ENCODE results near the gene PLD6.

PLD6 gene

DNA sequence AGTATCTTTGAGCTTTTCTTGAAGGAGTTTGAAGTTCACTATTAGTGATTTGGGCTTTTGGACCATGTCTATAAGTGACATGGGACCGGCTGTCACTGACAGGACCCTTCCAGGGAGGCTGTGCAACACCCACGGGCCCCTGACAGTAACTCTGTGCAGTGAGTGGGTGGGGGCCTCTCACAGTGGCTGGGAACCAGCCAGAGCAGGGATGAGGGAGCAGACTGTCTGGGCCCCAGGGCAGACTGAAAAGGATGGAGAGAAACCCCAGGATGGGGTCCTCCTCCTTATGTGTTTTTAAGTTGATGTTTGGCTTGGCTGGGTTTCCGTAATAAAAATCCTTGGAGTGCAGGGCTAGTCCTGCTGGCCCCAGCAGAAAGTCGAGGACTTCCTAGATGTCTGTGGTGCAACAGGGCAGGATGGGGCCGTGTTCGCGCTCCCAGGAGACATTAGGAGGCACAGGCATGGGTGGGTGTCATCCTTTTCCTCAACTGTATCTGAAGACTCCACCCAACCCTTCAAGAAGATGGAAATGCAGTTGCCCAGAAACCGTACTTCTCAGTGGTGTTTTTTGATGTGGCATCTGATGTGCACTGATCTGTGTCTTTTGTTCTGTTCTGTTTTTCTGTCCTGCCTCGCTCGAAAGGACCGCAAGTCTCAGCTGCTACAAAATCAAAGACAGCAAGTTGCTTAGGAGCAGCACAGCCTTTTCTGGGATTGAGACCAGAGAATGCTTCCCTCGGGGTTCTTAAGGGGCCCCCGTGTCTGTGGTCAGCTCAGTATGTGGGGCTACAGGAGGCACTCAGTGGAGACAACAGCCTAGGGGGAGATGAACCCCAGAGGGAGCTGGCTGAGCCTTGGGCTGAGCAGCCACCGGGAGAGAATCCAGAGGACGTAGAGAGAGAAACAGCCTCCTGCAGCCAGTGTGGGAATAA lies 24.2 kb downstream of the PLD6 start:
- H3K9me3 Mint-ChIP-seq = no peaks in the 10 kb centered on the region
- H3K4me1 Mint-ChIP-seq (ENCODE audit: low read depth) = peaks cover 91% of the 10 kb centered on the region
- DNase-seq = no peak
- peak overlapping the region; percentile 88 for H3K27ac Mint-ChIP-seq
- no peaks in the 10 kb centered on the region for H3K27me3 Mint-ChIP-seq
- peak overlapping the region; percentile 40 for H3K4me3 Mint-ChIP-seq
- H3K36me3 Mint-ChIP-seq (ENCODE audit: low read depth) = peaks cover 89% of the 10 kb centered on the region

DNA sequence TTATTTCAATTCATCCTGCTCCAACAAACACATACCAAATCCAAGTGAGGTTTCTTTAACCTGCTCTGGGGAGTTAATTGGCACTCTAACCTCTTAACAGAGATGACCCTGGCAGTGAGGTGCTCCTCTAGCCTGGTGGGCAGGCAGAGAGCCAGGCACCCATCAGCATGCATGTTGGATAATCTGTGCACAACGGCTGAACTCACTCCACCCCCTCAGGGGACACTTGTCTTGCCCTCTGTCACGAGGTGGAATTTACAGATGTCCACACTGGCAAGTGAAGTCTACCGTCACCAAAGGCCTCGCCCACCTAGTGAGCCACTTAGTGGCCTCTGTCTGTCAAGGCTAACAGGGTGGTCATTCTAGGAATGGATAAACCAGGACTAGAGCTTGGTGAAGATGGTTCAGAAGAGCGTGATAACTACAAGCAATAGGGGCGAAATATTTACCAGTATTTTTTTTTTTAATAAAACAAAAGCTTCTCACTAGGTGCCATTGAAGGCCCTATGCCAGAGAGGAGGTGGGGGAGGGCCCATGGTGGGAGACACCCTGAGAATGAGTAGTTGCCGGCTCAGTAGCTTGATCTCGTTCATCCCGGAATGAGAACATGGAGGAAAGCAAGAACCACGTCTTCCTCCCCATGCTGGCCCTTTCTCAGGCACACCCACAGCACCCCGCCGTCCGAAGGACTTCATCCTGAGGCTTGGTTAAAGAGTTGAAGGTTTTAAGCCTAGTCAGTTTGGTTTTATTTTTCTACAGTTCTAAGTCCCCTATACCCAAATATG lies 25.2 kb downstream of the PLD6 start:
- Mint-ChIP-seq H3K4me1 (ENCODE audit: low read depth) (peaks cover 91% of the 10 kb centered on the region), H3K27me3 (no peaks in the 10 kb centered on the region), H3K9me3 (no peaks in the 10 kb centered on the region), H3K27ac (peak overlapping the region; percentile 99), H3K4me3 (peak overlapping the region; percentile 66), H3K36me3 (ENCODE audit: low read depth) (peaks cover 91% of the 10 kb centered on the region)
- no peak for DNase-seq

DNA sequence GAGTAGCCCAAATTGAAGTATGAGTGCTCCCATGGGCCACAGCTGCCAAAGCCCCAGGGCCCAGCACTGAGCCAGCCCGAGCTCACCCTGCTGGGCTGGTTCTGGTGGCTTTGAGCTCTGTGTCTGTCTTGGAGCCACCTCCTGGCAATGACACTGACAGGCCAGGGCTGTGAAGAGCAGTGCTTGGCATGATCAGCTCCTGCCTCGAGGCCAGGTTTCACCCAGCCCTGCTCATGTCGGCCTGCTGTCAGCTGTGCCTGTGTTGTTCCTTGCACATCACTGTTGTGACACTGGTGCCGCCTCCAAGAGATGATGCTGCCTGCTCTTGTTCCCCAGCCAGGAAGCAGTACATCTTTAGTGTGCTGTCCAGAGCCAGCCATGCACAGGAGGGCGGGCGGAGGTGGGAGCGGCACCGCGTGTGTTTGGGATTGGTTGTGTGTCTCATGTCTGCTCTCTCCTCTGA lies 26.0 kb downstream of the PLD6 start:
- peak overlapping the region; percentile 99 for H3K27ac Mint-ChIP-seq
- H3K9me3 Mint-ChIP-seq = no peaks in the 10 kb centered on the region
- H3K4me3 Mint-ChIP-seq = peak overlapping the region; percentile 66
- H3K27me3 Mint-ChIP-seq = no peaks in the 10 kb centered on the region
- peaks cover 91% of the 10 kb centered on the region for H3K4me1 Mint-ChIP-seq (ENCODE audit: low read depth)
- H3K36me3 Mint-ChIP-seq (ENCODE audit: low read depth) = peaks cover 91% of the 10 kb centered on the region
- DNase-seq = no peak

DNA sequence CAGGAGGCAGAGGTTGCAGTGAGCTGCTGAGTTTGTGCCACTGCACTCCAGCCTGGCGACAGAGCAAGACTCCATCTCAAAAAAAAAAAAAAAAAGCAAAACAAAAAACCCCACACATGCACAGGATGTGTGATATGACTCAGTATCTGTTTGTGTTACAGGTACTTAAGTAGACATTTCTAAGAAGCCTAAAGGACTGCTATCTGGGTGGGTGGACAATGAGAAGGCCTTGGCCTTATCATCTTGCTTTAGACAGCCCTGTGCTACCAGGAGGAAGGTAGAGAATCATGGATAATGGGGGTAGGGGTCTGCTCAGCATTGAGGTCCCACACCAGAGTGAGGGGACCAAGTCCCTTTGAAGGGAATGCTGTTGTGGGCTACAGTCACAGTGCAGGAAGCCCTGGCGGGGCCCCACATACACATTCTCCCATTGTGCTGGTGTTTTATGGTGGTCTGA lies 26.7 kb downstream of the PLD6 start:
- peaks cover 89% of the 10 kb centered on the region for H3K4me1 Mint-ChIP-seq (ENCODE audit: low read depth)
- peak overlapping the region; percentile 99 for H3K27ac Mint-ChIP-seq
- no peaks in the 10 kb centered on the region for H3K9me3 Mint-ChIP-seq
- H3K4me3 Mint-ChIP-seq = peak overlapping the region; percentile 66
- H3K36me3 Mint-ChIP-seq (ENCODE audit: low read depth) = peaks cover 90% of the 10 kb centered on the region
- DNase-seq = peak; percentile 63
- no peaks in the 10 kb centered on the region for H3K27me3 Mint-ChIP-seq

DNA sequence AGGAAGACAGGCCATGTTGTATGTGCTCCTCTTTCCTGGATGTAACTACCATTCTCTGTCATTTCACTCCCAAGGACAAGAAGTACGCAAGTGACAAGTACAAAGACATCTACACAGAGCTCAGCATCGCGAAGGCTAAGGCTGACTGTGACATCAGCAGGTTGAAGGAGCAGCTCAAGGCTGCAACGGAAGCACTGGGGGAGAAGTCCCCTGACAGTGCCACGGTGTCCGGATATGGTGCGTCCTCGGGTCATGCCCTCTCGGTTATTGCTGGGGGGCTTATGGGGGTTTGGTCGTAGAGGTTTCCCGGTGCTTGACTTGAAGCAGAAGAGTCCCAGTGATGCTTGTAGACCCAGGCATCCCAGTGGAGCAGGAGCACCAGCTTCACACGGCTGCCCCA lies 29.0 kb downstream of the PLD6 start:
- peaks cover 95% of the 10 kb centered on the region for H3K36me3 Mint-ChIP-seq (ENCODE audit: low read depth)
- H3K27ac Mint-ChIP-seq = peak overlapping the region; percentile 99
- peaks cover 82% of the 10 kb centered on the region for H3K4me1 Mint-ChIP-seq (ENCODE audit: low read depth)
- H3K27me3 Mint-ChIP-seq = no peaks in the 10 kb centered on the region
- no peaks in the 10 kb centered on the region for H3K9me3 Mint-ChIP-seq
- no peak for DNase-seq
- peak overlapping the region; percentile 32 for H3K4me3 Mint-ChIP-seq

DNA sequence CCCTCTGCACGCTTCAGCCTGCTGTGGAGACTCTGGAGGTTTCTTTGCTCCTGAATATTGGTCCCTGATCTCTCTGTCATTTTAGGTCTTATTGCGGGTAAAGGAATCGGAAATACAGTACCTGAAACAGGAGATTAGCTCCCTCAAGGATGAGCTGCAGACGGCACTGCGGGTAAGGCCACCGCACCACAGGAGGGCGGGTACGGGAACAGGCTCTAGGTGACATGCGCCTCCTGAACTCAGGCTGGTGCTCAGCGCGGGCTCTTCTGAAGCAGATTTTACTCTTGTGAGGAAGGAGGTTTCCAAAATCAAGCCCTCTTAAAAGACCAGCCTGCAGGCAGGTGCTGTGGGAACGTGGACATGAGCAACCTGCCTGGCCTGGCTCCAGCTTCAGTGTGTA lies 29.8 kb downstream of the PLD6 start:
- H3K9me3 Mint-ChIP-seq = no peaks in the 10 kb centered on the region
- peak overlapping the region; percentile 13 for H3K4me3 Mint-ChIP-seq
- peaks cover 77% of the 10 kb centered on the region for H3K4me1 Mint-ChIP-seq (ENCODE audit: low read depth)
- peak overlapping the region; percentile 80 for H3K27ac Mint-ChIP-seq
- no peaks in the 10 kb centered on the region for H3K27me3 Mint-ChIP-seq
- DNase-seq = no peak
- H3K36me3 Mint-ChIP-seq (ENCODE audit: low read depth) = peaks cover 95% of the 10 kb centered on the region

DNA sequence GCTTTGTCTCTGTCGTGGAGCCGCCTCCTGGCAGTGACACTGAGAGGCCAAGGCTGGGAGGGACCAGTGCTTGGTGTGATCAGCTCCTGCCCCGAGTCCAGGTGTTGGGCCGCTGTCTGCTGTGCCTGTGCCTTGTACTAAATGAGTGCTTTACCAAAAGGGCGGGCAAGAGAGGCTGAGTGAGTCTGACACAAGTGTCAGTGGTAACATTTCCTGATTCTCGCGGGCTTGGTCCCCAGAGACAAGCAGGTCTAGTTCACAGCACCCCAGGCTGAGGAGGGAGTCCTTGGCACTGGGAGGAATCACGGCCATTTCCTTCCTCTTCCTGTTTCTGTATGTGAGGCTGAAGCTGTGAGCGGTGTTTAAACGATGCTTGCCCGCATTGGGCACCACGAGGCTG lies 30.2 kb downstream of the PLD6 start:
- H3K36me3 Mint-ChIP-seq (ENCODE audit: low read depth) = peaks cover 95% of the 10 kb centered on the region
- H3K27ac Mint-ChIP-seq = peak overlapping the region; percentile 80
- no peaks in the 10 kb centered on the region for H3K9me3 Mint-ChIP-seq
- no peak for DNase-seq
- H3K4me3 Mint-ChIP-seq = peak overlapping the region; percentile 13
- peaks cover 78% of the 10 kb centered on the region for H3K4me1 Mint-ChIP-seq (ENCODE audit: low read depth)
- H3K27me3 Mint-ChIP-seq = no peaks in the 10 kb centered on the region

DNA sequence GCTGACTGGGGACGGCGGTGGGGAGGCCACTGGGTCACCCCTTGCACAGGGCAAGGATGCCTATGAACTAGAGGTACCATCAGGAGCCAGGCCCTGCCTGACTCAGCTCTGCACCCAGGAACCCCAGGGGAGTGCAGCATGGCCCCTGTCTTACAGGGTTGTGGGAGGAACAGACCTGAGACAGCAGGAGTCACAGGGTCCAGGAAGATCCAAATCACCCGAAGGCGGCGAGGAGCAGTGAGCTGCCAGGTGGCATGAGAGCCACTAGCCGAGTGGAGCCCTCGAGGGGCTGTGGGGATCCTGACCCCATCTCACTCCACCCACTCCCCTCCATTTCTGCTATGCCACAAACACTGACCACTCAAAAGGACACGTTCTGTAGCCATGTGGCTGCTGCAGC lies 30.8 kb downstream of the PLD6 start:
- H3K4me1 Mint-ChIP-seq (ENCODE audit: low read depth) = peaks cover 78% of the 10 kb centered on the region
- H3K27me3 Mint-ChIP-seq = no peaks in the 10 kb centered on the region
- H3K36me3 Mint-ChIP-seq (ENCODE audit: low read depth) = peaks cover 93% of the 10 kb centered on the region

DNA sequence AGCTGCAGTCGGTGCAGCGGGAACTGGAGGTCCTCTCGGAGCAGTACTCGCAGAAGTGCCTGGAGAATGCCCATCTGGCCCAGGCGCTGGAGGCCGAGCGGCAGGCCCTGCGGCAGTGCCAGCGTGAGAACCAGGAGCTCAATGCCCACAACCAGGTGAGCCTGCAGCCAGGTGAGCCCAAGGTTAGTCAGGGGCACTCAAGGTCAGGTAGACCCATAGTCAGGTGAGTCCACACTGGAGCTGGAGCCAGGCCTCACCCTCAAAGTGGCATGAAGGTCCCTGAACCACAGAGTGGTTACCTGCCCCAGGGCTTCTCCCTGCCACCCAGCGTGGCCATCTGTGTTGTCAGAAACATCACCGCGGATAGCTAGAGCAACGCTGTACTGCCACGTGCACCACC lies 32.2 kb downstream of the PLD6 start:
- DNase-seq = no peak
- H3K4me3 Mint-ChIP-seq = no peak overlapping the region
- no peaks in the 10 kb centered on the region for H3K27me3 Mint-ChIP-seq
- no peaks in the 10 kb centered on the region for H3K9me3 Mint-ChIP-seq
- peaks cover 78% of the 10 kb centered on the region for H3K4me1 Mint-ChIP-seq (ENCODE audit: low read depth)
- peaks cover 89% of the 10 kb centered on the region for H3K36me3 Mint-ChIP-seq (ENCODE audit: low read depth)
- peak overlapping the region; percentile 83 for H3K27ac Mint-ChIP-seq

More for the DNA sequence above, 30.8 kb downstream of the PLD6 start:
- Mint-ChIP-seq H3K27ac (peak overlapping the region; percentile 47), H3K9me3 (no peaks in the 10 kb centered on the region), H3K4me3 (no peak overlapping the region)
- no peak for DNase-seq

DNA sequence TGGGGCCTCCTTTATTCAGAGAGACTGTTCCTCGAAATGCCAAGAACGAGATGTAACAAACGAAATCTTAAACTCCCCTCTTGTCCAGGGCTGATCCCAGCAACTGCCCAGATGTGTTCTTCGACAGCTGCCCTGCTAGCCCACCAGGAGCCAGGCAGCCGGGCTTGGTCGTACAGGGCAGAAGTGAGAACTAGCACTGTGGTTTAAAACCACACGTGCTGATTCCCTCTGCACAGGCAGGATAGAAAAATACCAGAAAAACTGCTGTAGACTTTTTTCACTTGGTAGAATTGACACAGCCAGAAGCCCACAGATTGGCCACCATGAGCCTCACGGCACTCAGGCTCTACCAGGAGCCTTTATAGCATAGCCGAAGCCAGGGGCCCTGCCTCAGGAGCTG lies 33.1 kb downstream of the PLD6 start:
- H3K27ac Mint-ChIP-seq = peak overlapping the region; percentile 83
- H3K9me3 Mint-ChIP-seq = no peaks in the 10 kb centered on the region
- H3K4me3 Mint-ChIP-seq = no peak overlapping the region
- no peak for DNase-seq
- peaks cover 80% of the 10 kb centered on the region for H3K4me1 Mint-ChIP-seq (ENCODE audit: low read depth)
- H3K36me3 Mint-ChIP-seq (ENCODE audit: low read depth) = peaks cover 90% of the 10 kb centered on the region
- H3K27me3 Mint-ChIP-seq = no peaks in the 10 kb centered on the region

DNA sequence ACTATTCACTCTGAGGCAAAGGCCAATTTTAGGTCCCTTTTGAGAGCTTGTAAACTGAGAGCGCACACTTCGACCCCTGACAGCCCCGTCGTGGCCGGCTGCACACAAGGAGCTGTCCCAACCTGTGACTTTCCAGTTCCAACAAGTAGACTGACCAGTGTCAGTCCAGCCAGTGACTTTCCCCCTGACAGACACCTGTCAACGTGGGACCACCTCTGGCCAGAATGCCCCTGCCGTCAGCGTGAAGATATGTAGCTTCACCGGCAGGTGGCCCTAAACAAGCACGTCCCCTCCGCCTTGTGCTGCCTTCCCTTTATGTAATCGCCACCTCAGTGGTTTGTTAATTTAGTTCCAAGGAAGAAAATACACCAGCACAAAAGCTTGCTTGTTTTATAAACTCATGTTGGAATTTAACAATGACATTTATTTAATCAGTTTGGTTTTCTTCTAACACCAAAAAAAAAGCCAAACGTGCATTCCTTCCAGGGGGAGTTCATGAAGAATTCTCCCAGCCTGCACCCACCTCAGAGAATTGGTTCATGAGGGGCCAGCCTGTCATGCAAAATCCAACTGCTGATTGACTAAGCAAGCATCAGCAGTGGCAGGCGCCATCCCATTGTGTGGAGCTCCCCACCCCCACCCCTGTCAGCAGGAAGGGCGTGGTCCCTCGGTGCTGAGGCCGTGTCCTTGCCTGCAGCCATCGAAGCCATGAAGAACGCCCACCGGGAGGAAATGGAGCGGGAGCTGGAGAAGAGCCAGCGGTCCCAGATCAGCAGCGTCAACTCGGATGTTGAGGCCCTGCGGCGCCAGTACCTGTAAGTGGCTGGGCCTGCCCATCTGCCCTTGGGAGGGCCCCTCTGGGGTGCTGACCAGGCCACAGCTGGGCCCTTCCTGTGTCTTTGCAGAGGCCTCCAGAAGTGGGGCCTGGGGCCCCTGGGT lies 33.9 kb downstream of the PLD6 start:
- peaks cover 74% of the 10 kb centered on the region for H3K4me1 Mint-ChIP-seq (ENCODE audit: low read depth)
- no peaks in the 10 kb centered on the region for H3K9me3 Mint-ChIP-seq
- peaks cover 91% of the 10 kb centered on the region for H3K36me3 Mint-ChIP-seq (ENCODE audit: low read depth)
- peak overlapping the region; percentile 83 for H3K27ac Mint-ChIP-seq
- H3K27me3 Mint-ChIP-seq = no peaks in the 10 kb centered on the region
- no peak overlapping the region for H3K4me3 Mint-ChIP-seq
- DNase-seq = no peak

DNA sequence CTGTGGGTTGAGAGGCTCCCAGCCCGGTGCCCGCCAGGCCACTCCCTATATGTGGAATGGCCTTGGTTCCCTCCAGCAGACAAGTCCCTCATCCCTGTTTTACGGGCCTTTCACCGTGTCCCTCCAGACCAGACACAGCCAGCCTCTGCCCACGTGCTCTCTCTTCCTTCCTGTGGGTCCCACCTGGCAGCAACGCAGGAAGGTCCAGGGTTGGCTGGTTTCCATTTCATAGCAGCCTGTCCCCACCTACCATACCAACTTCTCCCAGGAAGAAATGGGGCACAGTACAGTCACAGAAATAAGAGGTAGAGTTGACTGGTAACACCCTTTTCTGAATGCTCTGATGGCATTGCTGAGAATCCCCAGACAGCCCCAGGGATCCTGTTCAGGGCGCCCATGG lies 34.9 kb downstream of the PLD6 start:
- Mint-ChIP-seq H3K27me3 (no peaks in the 10 kb centered on the region), H3K4me1 (ENCODE audit: low read depth) (peaks cover 63% of the 10 kb centered on the region), H3K9me3 (no peaks in the 10 kb centered on the region), H3K36me3 (ENCODE audit: low read depth) (peaks cover 88% of the 10 kb centered on the region), H3K27ac (peak overlapping the region; percentile 87), H3K4me3 (no peak overlapping the region)
- no peak for DNase-seq

DNA sequence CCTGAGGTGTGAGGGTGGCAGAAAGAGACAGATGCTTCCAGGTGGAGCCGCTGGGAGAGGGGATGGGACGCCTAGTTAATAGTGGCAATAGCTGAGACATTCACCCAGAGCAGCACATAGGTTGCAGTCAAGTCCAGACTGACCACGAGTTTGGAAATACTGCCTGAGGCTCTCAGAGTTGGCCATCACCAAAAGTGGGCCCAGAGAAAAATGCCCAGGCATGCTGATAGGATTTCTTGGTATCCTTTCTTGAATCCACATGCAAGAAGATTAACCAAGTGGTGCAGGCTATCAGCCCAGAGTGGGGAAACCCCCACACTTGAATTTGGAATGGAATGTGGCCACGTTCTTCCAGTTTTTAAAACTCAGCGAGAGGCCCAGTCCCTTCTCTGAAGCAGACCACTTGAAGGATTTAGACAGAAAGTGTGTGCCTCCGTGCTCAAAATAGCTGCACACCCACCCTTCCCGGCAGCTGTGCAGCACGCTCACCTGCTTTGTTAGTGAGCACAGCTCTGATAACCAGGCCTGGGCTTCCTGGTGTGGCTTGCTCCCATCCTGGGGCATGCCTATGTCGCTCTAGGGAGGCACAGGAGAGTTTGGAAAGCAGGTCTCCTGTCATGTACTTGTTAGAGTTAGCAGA lies 35.7 kb downstream of the PLD6 start:
- Mint-ChIP-seq H3K4me3 (no peak overlapping the region), H3K36me3 (ENCODE audit: low read depth) (peaks cover 88% of the 10 kb centered on the region), H3K27ac (peak overlapping the region; percentile 87)

More for the DNA sequence above, 35.7 kb downstream of the PLD6 start:
- Mint-ChIP-seq H3K4me1 (ENCODE audit: low read depth) (peaks cover 56% of the 10 kb centered on the region), H3K9me3 (no peaks in the 10 kb centered on the region), H3K27me3 (no peaks in the 10 kb centered on the region)
- no peak for DNase-seq

Data from activated T-cell treated with anti-CD3 and anti-CD28 coated beads, Interleukin-2, amount 50 U/mL, for 24 hours (primary cell).